Measurements from ENCODE around the gene ZNF681.
"Not testable (repeated sequence)": the region's sequence is repeated elsewhere in the genome, so short reads cannot be mapped to it uniquely, and the experiment has no call there.

ZNF681 gene

DNA sequence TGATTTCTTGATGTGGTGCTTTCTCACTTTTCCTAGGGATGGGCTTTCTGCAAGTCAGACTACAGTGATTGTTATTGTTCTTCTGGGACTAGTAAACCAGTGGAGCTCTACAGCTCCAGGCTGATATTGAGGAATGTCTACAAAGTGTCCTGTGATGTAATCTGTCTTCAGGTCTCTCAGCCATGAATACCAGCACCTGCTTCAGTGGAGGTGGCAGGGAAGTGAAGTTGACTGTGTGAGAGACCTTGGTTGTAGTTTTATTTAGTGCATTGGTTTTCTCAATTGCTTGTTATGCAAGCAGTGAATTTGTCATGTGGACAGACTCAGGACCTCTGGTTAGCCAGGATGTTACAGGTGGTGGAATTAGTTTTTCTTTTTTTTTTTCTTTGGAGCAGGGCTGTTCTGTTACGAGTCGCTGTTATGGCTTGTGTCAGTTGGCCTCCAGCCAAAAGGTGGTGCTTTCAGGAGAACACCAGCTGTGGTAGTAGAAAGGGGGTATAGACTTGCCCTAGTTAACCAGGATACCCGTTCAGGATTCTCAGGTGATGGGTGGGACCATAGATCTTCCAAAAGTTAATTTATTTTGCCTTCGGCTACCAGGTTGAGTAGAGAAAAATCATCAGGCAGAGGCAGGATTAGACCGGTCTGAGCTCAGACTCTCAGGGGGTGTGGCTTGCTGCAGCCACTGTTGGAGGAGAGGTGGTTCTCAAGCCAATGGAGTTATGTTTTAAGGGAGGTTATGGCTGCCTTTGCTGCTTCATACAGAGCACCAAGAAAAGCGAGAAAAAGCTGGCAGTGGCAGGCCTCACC is 59.8 kb downstream of the ZNF681 start:
- no peak for TF ChIP-seq CTCF (IDR thresholded peaks at IDR 0.05; ENCODE audit: low read length)
- no peaks in the 10 kb centered on the region for H3K79me2 ChIP-seq (ENCODE audit: insufficient read depth, low read length)
- no peak overlapping the region for H3K27ac ChIP-seq (ENCODE audit: low read depth, low read length, poor library complexity, severe bottlenecking)
- H3K36me3 ChIP-seq (ENCODE audit: insufficient read depth, low read length), result no peaks in the 10 kb centered on the region
- H3K9ac ChIP-seq (ENCODE audit: low read length), result no peak overlapping the region
- H3K27me3 ChIP-seq (ENCODE audit: insufficient read depth, low read length), result no peaks in the 10 kb centered on the region
- peak overlapping the region; percentile 19; the same call in 1 of the 2 replicates for H3K4me2 ChIP-seq (ENCODE audit: low read length)
- no peaks in the 10 kb centered on the region for H3K9me3 ChIP-seq (ENCODE audit: low read length)
- H3F3A ChIP-seq (ENCODE audit: insufficient read depth, low read length), result no peaks in the 10 kb centered on the region
- H4K20me1 ChIP-seq (ENCODE audit: insufficient read depth, low read length), result no peaks in the 10 kb centered on the region
- no peak overlapping the region for H3K4me3 ChIP-seq (ENCODE audit: low read depth, low read length, poor library complexity, severe bottlenecking)
- no peak overlapping the region for H2AFZ ChIP-seq (ENCODE audit: low read length)
- no peaks in the 10 kb centered on the region for H3K9me2 ChIP-seq (ENCODE audit: low read depth, low read length)
- peaks cover 8% of the 10 kb centered on the region for H3K4me1 ChIP-seq (ENCODE audit: insufficient read depth, low read length, severe bottlenecking)

DNA sequence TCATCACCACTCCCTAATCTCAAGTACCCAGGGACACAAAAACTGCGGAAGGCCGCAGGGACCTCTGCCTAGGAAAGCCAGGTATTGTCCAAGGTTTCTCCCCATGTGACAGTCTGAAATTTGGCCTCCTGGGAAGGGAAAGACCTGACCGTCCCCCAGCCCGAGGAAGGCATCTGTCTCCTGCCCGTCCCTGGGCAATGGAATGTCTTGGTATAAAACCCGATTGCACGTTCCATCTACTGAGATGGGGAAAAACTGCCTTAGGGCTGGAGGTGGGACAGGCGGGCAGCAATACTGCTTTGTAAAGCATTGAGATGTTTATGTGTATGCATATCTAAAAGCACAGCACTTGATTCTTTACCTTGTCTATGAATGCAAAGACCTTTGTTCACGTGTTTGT is 65.8 kb downstream of the ZNF681 start:
- H3K9me3 ChIP-seq (ENCODE audit: low read length); H3K4me3 ChIP-seq (ENCODE audit: low read depth, low read length, poor library complexity, severe bottlenecking); H3K36me3 ChIP-seq (ENCODE audit: insufficient read depth, low read length); H3K9me2 ChIP-seq (ENCODE audit: low read depth, low read length); H3K27ac ChIP-seq (ENCODE audit: low read depth, low read length, poor library complexity, severe bottlenecking); H2AFZ ChIP-seq (ENCODE audit: low read length); H3K79me2 ChIP-seq (ENCODE audit: insufficient read depth, low read length); H3K27me3 ChIP-seq (ENCODE audit: insufficient read depth, low read length); H3K4me1 ChIP-seq (ENCODE audit: insufficient read depth, low read length, severe bottlenecking); H3K4me2 ChIP-seq (ENCODE audit: low read length); H4K20me1 ChIP-seq (ENCODE audit: insufficient read depth, low read length); H3K9ac ChIP-seq (ENCODE audit: low read length); H3F3A ChIP-seq (ENCODE audit: insufficient read depth, low read length): not testable (repeated sequence)
